Keratinocyte (primary cell): ENCODE measurements around the gene SPATC1L.

Source experiments
- CTCF ChIP-seq, 3 experiments: IDR thresholded peaks in 1 of 3; conservative IDR thresholded peaks in 1 of 3; optimal IDR thresholded peaks in 1 of 3; 2 replicates in 2 of 3; 3 replicates in 1 of 3; pipeline versions ENCODE3 to v1.5.1; 2011; ENCODE audit warnings: low read length in 3 of 3, mild to moderate bottlenecking in 3 of 3, moderate library complexity in 2 of 3, control low read depth in 1 of 3, inconsistent platforms in 1 of 3; ENCODE audit not compliant: insufficient read depth in 2 of 3; ENCODE audit errors: extremely low read depth in 1 of 3
- EZH2 ChIP-seq: IDR thresholded peaks from one replicate; pipeline ENCODE4 v1.6.1; 2012; ENCODE audit warnings: inconsistent platforms, mild to moderate bottlenecking, low read length, moderate library complexity

GRCh38 chr21:46150073-46150472 lies 34.2 kb downstream of the SPATC1L start:
- TF ChIP-seq CTCF (optimal IDR thresholded peaks at IDR 0.05 in 1 of 3, IDR thresholded peaks at IDR 0.05 in 1 of 3, conservative IDR thresholded peaks at IDR 0.05 in 1 of 3; ENCODE audit: extremely low read depth in 1 of 3, insufficient read depth in 2 of 3, low read length in 3 of 3) = no peak
- no peak for TF ChIP-seq EZH2
